HepG2 (cell line): ENCODE measurements around the gene CA5B. TPM values are rescaled to one million over a fixed set of nuclear protein-coding genes. Genes with fewer than 3 reads are reported as not detected.

Source experiments
- BORCS8-MEF2B ChIP-seq: sonication (generic); formaldehyde crosslinking; IDR thresholded peaks from 2 replicates; pipeline ENCODE4 v1.8.0; 2022; ENCODE audit warnings: mild to moderate bottlenecking, missing genetic modification reagents
- ERF ChIP-seq: IDR thresholded peaks from 2 replicates; pipeline ENCODE4 v1.6.1; 2018; ENCODE audit warnings: missing biosample characterization, missing genetic modification reagents
- EZH2 ChIP-seq: conservative IDR thresholded peaks from 2 replicates; pipeline ENCODE4 v1.6.1; 2012; ENCODE audit warnings: mild to moderate bottlenecking, low read depth, low read length, moderate library complexity
- HIVEP1 ChIP-seq: sonication (generic); formaldehyde crosslinking; IDR thresholded peaks from 2 replicates; pipeline ENCODE4 v1.4.0; 2020; ENCODE audit warnings: mild to moderate bottlenecking, missing genetic modification reagents
- HNRNPL ChIP-seq: fragments of 200-400 bp; formaldehyde crosslinking; IDR thresholded peaks from 2 replicates; pipeline ENCODE4 v1.6.1; 2017; ENCODE audit warnings: mild to moderate bottlenecking, low read depth, low read length
- KLF12 ChIP-seq: sonication (generic); formaldehyde crosslinking; IDR thresholded peaks from 2 replicates; pipeline ENCODE4 v1.4.0; 2020; ENCODE audit warnings: missing genetic modification reagents, borderline replicate concordance
- NCOR1 ChIP-seq: fragments of 200-600 bp; sonication (generic); IDR thresholded peaks from 2 replicates; pipeline ENCODE4 v1.7.0; 2017; ENCODE audit warnings: antibody characterized with exemption, low read length, borderline replicate concordance
- NFYC ChIP-seq: IDR thresholded peaks from 2 replicates; pipeline ENCODE4 v1.6.1; 2016; ENCODE audit warnings: missing genetic modification reagents, missing compliant biosample characterization
- PLRG1 ChIP-seq: fragments of 450-650 bp; conservative IDR thresholded peaks from 2 replicates; pipeline ENCODE4 v1.6.1; 2016
- RCOR2 ChIP-seq: IDR thresholded peaks from 2 replicates; pipeline ENCODE4 v1.6.1; 2016; ENCODE audit warnings: missing biosample characterization, missing genetic modification reagents
- SAFB2 ChIP-seq: sonication (generic); formaldehyde crosslinking; IDR thresholded peaks from 2 replicates; pipeline ENCODE4 v1.5.1; 2020; ENCODE audit warnings: missing genetic modification reagents, low read depth, mild to moderate bottlenecking, borderline replicate concordance
- ZFY ChIP-seq: sonication (generic); formaldehyde crosslinking; IDR thresholded peaks from 2 replicates; pipeline ENCODE4 v1.4.0; 2020; ENCODE audit warnings: missing genetic modification reagents
- ZNF280B ChIP-seq: sonication (generic); formaldehyde crosslinking; IDR thresholded peaks from 2 replicates; pipeline ENCODE4 v1.5.0; 2020; ENCODE audit warnings: missing genetic modification reagents, mild to moderate bottlenecking, borderline replicate concordance
- ZNF431 ChIP-seq: sonication (generic); formaldehyde crosslinking; IDR thresholded peaks from 2 replicates; pipeline ENCODE4 v1.9.0; 2022; ENCODE audit warnings: missing genetic modification reagents, low read depth, mild to moderate bottlenecking, borderline replicate concordance
- ZNF563 ChIP-seq: sonication (generic); formaldehyde crosslinking; IDR thresholded peaks from 2 replicates; pipeline ENCODE4 v1.8.0; 2022; ENCODE audit warnings: mild to moderate bottlenecking, moderate library complexity, missing genetic modification reagents
- ZNF589 ChIP-seq: sonication (generic); formaldehyde crosslinking; conservative IDR thresholded peaks from 2 replicates; pipeline ENCODE4 v1.8.0; 2022; ENCODE audit warnings: mild to moderate bottlenecking, moderate library complexity, missing genetic modification reagents
- polyA plus RNA-seq, 8 experiments: library from polyadenylated mRNA; depleted of rRNA in 3 of 8; stranded (reverse) in 7 of 8; unstranded in 1 of 8; fragments of >200 nt; fragmentation: Illumina TruSeq in 4 of 8; extraction: Trizol in 4 of 8; gene quantifications; 2 replicates each; pipeline versions ENCODE4 v1.2.1 to v1.2.3, GENCODE V29; 2011 to 2016; ENCODE audit warnings: low read depth in 4 of 8, missing spikeins in 1 of 8, mixed read lengths in 1 of 8; ENCODE audit not compliant: insufficient read depth in 1 of 8
- total RNA-seq, 5 experiments: library from RNA; depleted of rRNA; stranded (reverse); fragments of >200 nt; fragmentation: Illumina TruSeq; extraction: Trizol; gene quantifications; 2 replicates each; pipeline ENCODE4 v1.2.3, GENCODE V29; 2016; ENCODE audit warnings: low read depth in 1 of 5
- TF ChIP-seq, protein P1 (sequence below): sonication (generic); formaldehyde crosslinking; IDR thresholded peaks from 2 replicates; pipeline ENCODE4 v1.8.0; 2023; ENCODE audit warnings: mild to moderate bottlenecking, missing genetic modification reagents
- TF ChIP-seq, protein P2 (sequence below): sonication (generic); formaldehyde crosslinking; IDR thresholded peaks from 2 replicates; pipeline ENCODE4 v1.5.1; 2020; ENCODE audit warnings: mild to moderate bottlenecking, missing genetic modification reagents
- TF ChIP-seq, protein P3 (sequence below): sonication (generic); formaldehyde crosslinking; IDR thresholded peaks from 2 replicates; pipeline ENCODE4 v1.4.0; 2020; ENCODE audit warnings: mild to moderate bottlenecking, missing genetic modification reagents
- TF ChIP-seq, protein P4 (sequence below): sonication (generic); formaldehyde crosslinking; IDR thresholded peaks from 2 replicates; pipeline ENCODE4 v1.5.1; 2020; ENCODE audit warnings: missing genetic modification reagents, mild to moderate bottlenecking, borderline replicate concordance

CA5B gene
- total and polyA plus RNA-seq, 2 of the 13 experiments (the other 11 are each of a cell fraction or from before 2014, with no cell fraction given) = 1.7 to 2.2 TPM

GRCh38 chrX:15744181-15744867 lies 6.3 kb downstream of the CA5B start (continued):
- TF ChIP-seq EZH2 (no peak), ZFY (CRISPR knock-in tag) (peak; percentile 56; the same call in 1 of the 2 replicates), KLF12 (CRISPR knock-in tag) (no peak), ZNF431 (no peak), ERF (CRISPR knock-in tag) (peak; percentile 39; the same call in 1 of the 2 replicates), NCOR1 (no peak; the same call in 1 of the 2 replicates), PLRG1 (no peak), ZNF280B (CRISPR knock-in tag) (no peak), RCOR2 (peak; percentile 57; the same call in 1 of the 2 replicates), HNRNPL (0 out of 2 replicates have a peak, but pooled peaks have one; percentile 36), ZNF589 (CRISPR knock-in tag) (no peak), SAFB2 (CRISPR knock-in tag) (no peak), ZNF563 (no peak), NFYC (CRISPR knock-in tag) (no peak), BORCS8-MEF2B (CRISPR knock-in tag) (no peak), HIVEP1 (CRISPR knock-in tag) (no peak)
- TF ChIP-seq, protein P1, sequence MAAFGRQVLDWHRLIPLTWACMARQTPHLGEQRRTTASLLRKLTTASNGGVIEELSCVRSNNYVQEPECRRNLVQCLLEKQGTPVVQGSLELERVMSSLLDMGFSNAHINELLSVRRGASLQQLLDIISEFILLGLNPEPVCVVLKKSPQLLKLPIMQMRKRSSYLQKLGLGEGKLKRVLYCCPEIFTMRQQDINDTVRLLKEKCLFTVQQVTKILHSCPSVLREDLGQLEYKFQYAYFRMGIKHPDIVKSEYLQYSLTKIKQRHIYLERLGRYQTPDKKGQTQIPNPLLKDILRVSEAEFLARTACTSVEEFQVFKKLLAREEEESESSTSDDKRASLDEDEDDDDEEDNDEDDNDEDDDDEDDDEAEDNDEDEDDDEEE = no peak
- TF ChIP-seq, protein P2, sequence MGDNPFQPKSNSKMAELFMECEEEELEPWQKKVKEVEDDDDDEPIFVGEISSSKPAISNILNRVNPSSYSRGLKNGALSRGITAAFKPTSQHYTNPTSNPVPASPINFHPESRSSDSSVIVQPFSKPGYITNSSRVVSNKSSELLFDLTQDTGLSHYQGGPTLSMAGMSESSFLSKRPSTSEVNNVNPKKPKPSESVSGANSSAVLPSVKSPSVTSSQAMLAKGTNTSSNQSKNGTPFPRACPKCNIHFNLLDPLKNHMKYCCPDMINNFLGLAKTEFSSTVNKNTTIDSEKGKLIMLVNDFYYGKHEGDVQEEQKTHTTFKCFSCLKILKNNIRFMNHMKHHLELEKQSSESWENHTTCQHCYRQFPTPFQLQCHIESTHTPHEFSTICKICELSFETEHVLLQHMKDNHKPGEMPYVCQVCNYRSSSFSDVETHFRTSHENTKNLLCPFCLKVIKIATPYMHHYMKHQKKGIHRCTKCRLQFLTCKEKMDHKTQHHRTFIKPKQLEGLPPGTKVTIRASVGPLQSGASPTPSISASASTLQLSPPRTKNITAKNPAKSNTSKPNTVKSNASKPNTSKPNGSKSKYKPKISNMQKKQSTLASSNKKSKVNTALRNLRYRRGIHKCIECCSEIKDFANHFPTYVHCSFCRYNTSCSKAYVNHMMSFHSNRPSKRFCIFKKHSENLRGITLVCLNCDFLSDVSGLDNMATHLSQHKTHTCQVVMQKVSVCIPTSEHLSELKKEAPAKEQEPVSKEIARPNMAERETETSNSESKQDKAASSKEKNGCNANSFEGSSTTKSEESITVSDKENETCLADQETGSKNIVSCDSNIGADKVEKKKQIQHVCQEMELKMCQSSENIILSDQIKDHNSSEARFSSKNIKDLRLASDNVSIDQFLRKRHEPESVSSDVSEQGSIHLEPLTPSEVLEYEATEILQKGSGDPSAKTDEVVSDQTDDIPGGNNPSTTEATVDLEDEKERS (CRISPR knock-in tag) = no peak
- TF ChIP-seq, protein P3, sequence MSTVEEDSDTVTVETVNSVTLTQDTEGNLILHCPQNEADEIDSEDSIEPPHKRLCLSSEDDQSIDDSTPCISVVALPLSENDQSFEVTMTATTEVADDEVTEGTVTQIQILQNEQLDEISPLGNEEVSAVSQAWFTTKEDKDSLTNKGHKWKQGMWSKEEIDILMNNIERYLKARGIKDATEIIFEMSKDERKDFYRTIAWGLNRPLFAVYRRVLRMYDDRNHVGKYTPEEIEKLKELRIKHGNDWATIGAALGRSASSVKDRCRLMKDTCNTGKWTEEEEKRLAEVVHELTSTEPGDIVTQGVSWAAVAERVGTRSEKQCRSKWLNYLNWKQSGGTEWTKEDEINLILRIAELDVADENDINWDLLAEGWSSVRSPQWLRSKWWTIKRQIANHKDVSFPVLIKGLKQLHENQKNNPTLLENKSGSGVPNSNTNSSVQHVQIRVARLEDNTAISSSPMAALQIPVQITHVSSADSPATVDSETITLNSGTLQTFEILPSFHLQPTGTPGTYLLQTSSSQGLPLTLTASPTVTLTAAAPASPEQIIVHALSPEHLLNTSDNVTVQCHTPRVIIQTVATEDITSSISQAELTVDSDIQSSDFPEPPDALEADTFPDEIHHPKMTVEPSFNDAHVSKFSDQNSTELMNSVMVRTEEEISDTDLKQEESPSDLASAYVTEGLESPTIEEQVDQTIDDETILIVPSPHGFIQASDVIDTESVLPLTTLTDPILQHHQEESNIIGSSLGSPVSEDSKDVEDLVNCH (CRISPR knock-in tag) = no peak
- TF ChIP-seq, protein P4, sequence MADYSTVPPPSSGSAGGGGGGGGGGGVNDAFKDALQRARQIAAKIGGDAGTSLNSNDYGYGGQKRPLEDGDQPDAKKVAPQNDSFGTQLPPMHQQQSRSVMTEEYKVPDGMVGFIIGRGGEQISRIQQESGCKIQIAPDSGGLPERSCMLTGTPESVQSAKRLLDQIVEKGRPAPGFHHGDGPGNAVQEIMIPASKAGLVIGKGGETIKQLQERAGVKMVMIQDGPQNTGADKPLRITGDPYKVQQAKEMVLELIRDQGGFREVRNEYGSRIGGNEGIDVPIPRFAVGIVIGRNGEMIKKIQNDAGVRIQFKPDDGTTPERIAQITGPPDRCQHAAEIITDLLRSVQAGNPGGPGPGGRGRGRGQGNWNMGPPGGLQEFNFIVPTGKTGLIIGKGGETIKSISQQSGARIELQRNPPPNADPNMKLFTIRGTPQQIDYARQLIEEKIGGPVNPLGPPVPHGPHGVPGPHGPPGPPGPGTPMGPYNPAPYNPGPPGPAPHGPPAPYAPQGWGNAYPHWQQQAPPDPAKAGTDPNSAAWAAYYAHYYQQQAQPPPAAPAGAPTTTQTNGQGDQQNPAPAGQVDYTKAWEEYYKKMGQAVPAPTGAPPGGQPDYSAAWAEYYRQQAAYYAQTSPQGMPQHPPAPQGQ = no peak
